HCT116 (cell line): Measurements from ENCODE around the gene CHST3. TPM values are rescaled to one million over a fixed set of nuclear protein-coding genes. Genes with fewer than 3 reads are reported as not detected.

Source experiments
- ATAC-seq: fragments of 200-7000 bp; cut with Tn5 transposase; 2 replicates; pipeline ENCODE4 v1.9.1; 2020; ENCODE audit warnings: mild to moderate bottlenecking, moderate library complexity
- BruUV-seq: library from RNA; stranded (reverse); fragments of 400-500 nt; replicated peaks from 2 replicates; lab custom pipeline; 2021; lab: Mats Ljungman, UMichigan
- CTCF ChIA-PET: fragments of 300-600 bp; sonication (Branson Sonifier 250); formaldehyde crosslinking; loops from one replicate; lab custom pipeline; 2021; ENCODE audit warnings: antibody characterized with exemption; lab: Charles Lee
- POLR2A ChIA-PET: fragments of 300-600, 350-600 bp; sonication (Branson Sonifier 250); formaldehyde crosslinking; loops from one replicate; lab custom pipeline; 2021; ENCODE audit warnings: antibody characterized with exemption; lab: Charles Lee
- RAD21 ChIA-PET, 2 experiments: fragments of 300-600 bp; sonication (Branson Sonifier 250); formaldehyde crosslinking; loops; one replicate each; lab custom pipeline; 2023; ENCODE audit warnings: low total read pairs in 2 of 2; ENCODE audit not compliant: uncharacterized antibody in 2 of 2, unreplicated experiment in 2 of 2, low non-redundant PET in 1 of 2; lab: Charles Lee
- DNase-seq: peaks from one replicate; pipeline ENCODE4 v3.0.0-alpha.2; 2010; ENCODE audit warnings: low read depth, low spot score
- H2AFZ ChIP-seq: fragments of 200-600 bp; shearing (Covaris generic), sonication (generic); 2 replicates; pipeline ENCODE4 v1.6.1; 2017; ENCODE audit warnings: low read depth, mixed run types, mixed read lengths, antibody characterized with exemption, low read length; ENCODE audit not compliant: poor library complexity, severe bottlenecking
- H3K27ac ChIP-seq: 2 replicates; pipeline ENCODE4 v1.5.1; 2012; ENCODE audit warnings: low read depth, low read length
- H3K27me3 ChIP-seq: fragments of 200-600 bp; sonication (generic); 2 replicates; pipeline ENCODE4 v1.6.1; 2016; ENCODE audit warnings: mixed run types, low read length, mixed read lengths; ENCODE audit not compliant: insufficient read depth
- H3K36me3 ChIP-seq, 2 experiments: fragments of 200-500 bp in 1 of 2; fragments of 200-600 bp in 1 of 2; sonication (Bioruptor generic) in 1 of 2; sonication (generic) in 1 of 2; 2 replicates each; pipeline versions ENCODE4 v1.5.1 to v1.6.1; 2014 to 2016; ENCODE audit warnings: low read length in 2 of 2, inconsistent platforms in 1 of 2, mixed read lengths in 1 of 2, mixed run types in 1 of 2; ENCODE audit not compliant: insufficient read depth in 2 of 2, control insufficient read depth in 1 of 2
- H3K4me1 ChIP-seq, 2 experiments: fragments of 200-600 bp in 1 of 2; sonication (generic) in 1 of 2; 2 replicates each; pipeline versions ENCODE4 v1.5.1 to v1.6.1; 2012 to 2017; ENCODE audit warnings: low read length in 2 of 2, inconsistent platforms in 1 of 2, mild to moderate bottlenecking in 1 of 2, mixed read lengths in 1 of 2, mixed run types in 1 of 2, moderate library complexity in 1 of 2; ENCODE audit not compliant: insufficient read depth in 2 of 2, control insufficient read depth in 1 of 2
- H3K4me2 ChIP-seq: fragments of 200-600 bp; sonication (generic); 2 replicates; pipeline ENCODE4 v1.6.1; 2017; ENCODE audit warnings: mixed run types, low read length, mixed read lengths
- H3K4me3 ChIP-seq, 2 experiments: fragments of 200-600 bp in 1 of 2; sonication (generic) in 1 of 2; replicated peaks in 1 of 2; 2 replicates each; pipeline ENCODE4 v1.5.1; 2011 to 2016; ENCODE audit warnings: low read length in 2 of 2, control low read depth in 1 of 2, low read depth in 1 of 2, mild to moderate bottlenecking in 1 of 2, mixed read lengths in 1 of 2, mixed run types in 1 of 2
- H3K79me2 ChIP-seq: fragments of 200-600 bp; sonication (generic); 2 replicates; pipeline ENCODE4 v1.6.1; 2017; ENCODE audit warnings: mild to moderate bottlenecking, mixed run types, low read length, moderate library complexity, mixed read lengths; ENCODE audit not compliant: insufficient read depth
- H3K9ac ChIP-seq: fragments of 200-600 bp; sonication (generic); 2 replicates; pipeline ENCODE4 v1.6.1; 2016; ENCODE audit warnings: low read length, mixed read lengths
- H3K9me2 ChIP-seq: fragments of 200-600 bp; sonication (generic), shearing (Covaris generic); 2 replicates; pipeline ENCODE4 v1.6.1; 2017; ENCODE audit warnings: mixed run types, mild to moderate bottlenecking, moderate library complexity; ENCODE audit not compliant: insufficient read depth
- H3K9me3 ChIP-seq, 2 experiments: fragments of 200-500 bp in 1 of 2; fragments of 200-600 bp in 1 of 2; sonication (Bioruptor generic) in 1 of 2; sonication (generic) in 1 of 2; 2 replicates each; pipeline ENCODE4 v1.6.1; 2014 to 2017; ENCODE audit warnings: low read length in 2 of 2, mixed read lengths in 2 of 2, inconsistent platforms in 1 of 2, low read depth in 1 of 2, mild to moderate bottlenecking in 1 of 2, mixed run types in 1 of 2, moderate library complexity in 1 of 2; ENCODE audit not compliant: control insufficient read depth in 1 of 2, insufficient read depth in 1 of 2
- H4K20me1 ChIP-seq: fragments of 200-600 bp; sonication (generic), shearing (Covaris generic); 2 replicates; pipeline ENCODE4 v1.6.1; 2017; ENCODE audit warnings: mixed run types, mild to moderate bottlenecking, moderate library complexity; ENCODE audit not compliant: insufficient read depth
- ATF3 ChIP-seq: IDR thresholded peaks from 2 replicates; pipeline ENCODE4 v1.6.1; 2012
- CBX3 ChIP-seq: IDR thresholded peaks from 2 replicates; pipeline ENCODE4 v1.6.1; 2012; ENCODE audit warnings: low read depth
- CEBPB ChIP-seq: IDR thresholded peaks from 2 replicates; pipeline ENCODE4 v1.6.1; 2012; ENCODE audit warnings: low read depth
- CTCF ChIP-seq, 3 experiments: fragments of 200-600 bp in 1 of 3; sonication (generic) in 1 of 3; IDR thresholded peaks in 2 of 3; conservative IDR thresholded peaks in 1 of 3; 2 replicates each; pipeline ENCODE4 v1.5.1; 2012 to 2017; ENCODE audit warnings: low read depth in 2 of 3, low read length in 2 of 3, antibody characterized with exemption in 1 of 3, borderline replicate concordance in 1 of 3, control low read depth in 1 of 3, mild to moderate bottlenecking in 1 of 3, mixed read lengths in 1 of 3, mixed run types in 1 of 3, moderate library complexity in 1 of 3; ENCODE audit not compliant: insufficient read depth in 1 of 3
- ELF1 ChIP-seq: IDR thresholded peaks from 2 replicates; pipeline ENCODE4 v1.6.1; 2012; ENCODE audit warnings: low read depth, borderline replicate concordance
- EZH2phosphoT487 ChIP-seq: fragments of 200-600 bp; IDR thresholded peaks from 2 replicates; pipeline ENCODE4 v1.6.1; 2018; ENCODE audit warnings: antibody characterized with exemption, borderline replicate concordance
- MAX ChIP-seq: IDR thresholded peaks from 2 replicates; pipeline ENCODE4 v1.6.1; 2012
- SP1 ChIP-seq: IDR thresholded peaks from 2 replicates; pipeline ENCODE4 v1.6.1; 2012; ENCODE audit warnings: low read depth
- SRF ChIP-seq: IDR thresholded peaks from 2 replicates; pipeline ENCODE4 v1.6.1; 2012; ENCODE audit warnings: low read depth
- TCF7L2 ChIP-seq: IDR thresholded peaks from 2 replicates; pipeline ENCODE4 v1.7.0; 2011; ENCODE audit warnings: borderline replicate concordance, inconsistent platforms; ENCODE audit not compliant: insufficient read depth, insufficient read length; ENCODE audit errors: extremely low read depth
- ZFX ChIP-seq: fragments of 450-650 bp; IDR thresholded peaks from 2 replicates; pipeline ENCODE4 v1.6.1; 2017
- intact Hi-C: fragments of 100-400 bp; cut with micrococcal nuclease; formaldehyde crosslinking; loops from 2 replicates; pipeline ENCODE4 v1.10.0; 2022
- total RNA-seq: library from RNA; stranded (reverse); gene quantifications from one replicate; pipeline ENCODE4 v1.2.1, GENCODE V29; 2021; ENCODE audit not compliant: unreplicated experiment
- TF ChIP-seq, protein P1 (sequence below): IDR thresholded peaks from 2 replicates; pipeline ENCODE4 v1.6.1; 2011; ENCODE audit warnings: mild to moderate bottlenecking, low read length, moderate library complexity; ENCODE audit not compliant: insufficient replicate concordance; ENCODE audit errors: extremely low read depth

Gene CHST3
- total RNA-seq, 1 experiment from 2014 or later = 10.6 TPM

DNA sequence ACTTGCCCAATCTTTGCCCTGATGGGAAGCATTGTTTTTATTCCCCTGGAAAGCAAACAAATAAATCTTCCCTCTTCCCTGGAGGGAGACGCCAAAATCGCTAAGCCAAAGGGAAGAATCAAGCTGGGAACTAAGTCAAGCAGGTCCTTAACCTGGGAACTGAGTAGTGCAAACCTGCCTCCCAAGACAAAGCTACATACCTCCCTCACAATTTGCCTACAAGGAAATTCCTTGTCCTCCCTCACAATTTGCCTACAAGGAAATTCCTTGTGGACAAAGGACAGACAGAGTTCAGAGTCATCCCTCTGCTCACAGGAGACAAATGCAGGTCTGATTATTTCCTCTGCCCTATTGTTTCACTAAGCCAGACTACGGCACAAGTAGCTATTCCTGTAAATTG, 73.6 kb downstream of the CHST3 start:
- H3K4me3 ChIP-seq = no peak overlapping the region
- H3K27me3 ChIP-seq = no peaks in the 10 kb centered on the region
- H3K27ac ChIP-seq = no peak overlapping the region
- H3K9ac ChIP-seq = no peak overlapping the region
- no peaks in the 10 kb centered on the region for H3K36me3 ChIP-seq
- POLR2A ChIA-PET = interaction anchor here (0.6 kb wide), 1 partner anchor 294 kb away, joined by 3 read pairs; no protein-coding TSS in a partner anchor
- DNase-seq (no peak), ATAC-seq (no peak)
- no peaks in the 10 kb centered on the region for H3K9me2 ChIP-seq
- no peaks in the 10 kb centered on the region for H3K9me3 ChIP-seq
- peak overlapping the region; percentile 23; the same call in 1 of the 2 replicates for H3K4me2 ChIP-seq
- CTCF ChIA-PET = interaction anchor here (3.6 kb wide), 1 partner anchor 11 kb away, joined by 22 read pairs; no protein-coding TSS in a partner anchor
- no peaks in the 10 kb centered on the region for H3K79me2 ChIP-seq
- RAD21 ChIA-PET = no interaction called here
- peaks cover 0 to 13% of the 10 kb centered on the region in 2 experiments; a peak in 2 of 4 replicates for H3K4me1 ChIP-seq
- no peak for TF ChIP-seq SP1
- no peak for TF ChIP-seq ZFX
- no peak for TF ChIP-seq TCF7L2
- TF ChIP-seq, protein P1, sequence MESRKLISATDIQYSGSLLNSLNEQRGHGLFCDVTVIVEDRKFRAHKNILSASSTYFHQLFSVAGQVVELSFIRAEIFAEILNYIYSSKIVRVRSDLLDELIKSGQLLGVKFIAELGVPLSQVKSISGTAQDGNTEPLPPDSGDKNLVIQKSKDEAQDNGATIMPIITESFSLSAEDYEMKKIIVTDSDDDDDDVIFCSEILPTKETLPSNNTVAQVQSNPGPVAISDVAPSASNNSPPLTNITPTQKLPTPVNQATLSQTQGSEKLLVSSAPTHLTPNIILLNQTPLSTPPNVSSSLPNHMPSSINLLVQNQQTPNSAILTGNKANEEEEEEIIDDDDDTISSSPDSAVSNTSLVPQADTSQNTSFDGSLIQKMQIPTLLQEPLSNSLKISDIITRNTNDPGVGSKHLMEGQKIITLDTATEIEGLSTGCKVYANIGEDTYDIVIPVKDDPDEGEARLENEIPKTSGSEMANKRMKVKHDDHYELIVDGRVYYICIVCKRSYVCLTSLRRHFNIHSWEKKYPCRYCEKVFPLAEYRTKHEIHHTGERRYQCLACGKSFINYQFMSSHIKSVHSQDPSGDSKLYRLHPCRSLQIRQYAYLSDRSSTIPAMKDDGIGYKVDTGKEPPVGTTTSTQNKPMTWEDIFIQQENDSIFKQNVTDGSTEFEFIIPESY = no peak
- no peak for TF ChIP-seq CTCF (IDR thresholded peaks at IDR 0.05 in 2 of 3, conservative IDR thresholded peaks at IDR 0.05 in 1 of 3; ENCODE audit: borderline replicate concordance in 1 of 3, insufficient read depth in 1 of 3, low read depth in 2 of 3, low read length in 2 of 3)
- no peak for TF ChIP-seq CBX3
- TF ChIP-seq EZH2phosphoT487 = no peak
- TF ChIP-seq ATF3 = no peak
- no peak for TF ChIP-seq SRF
- TF ChIP-seq MAX = no peak
- TF ChIP-seq ELF1 = no peak
- TF ChIP-seq CEBPB = no peak
- intact Hi-C loops = no loop called here
- no TSS peak for BruUV-seq
- no peaks in the 10 kb centered on the region for H4K20me1 ChIP-seq
- no peak overlapping the region for H2AFZ ChIP-seq
